ENCODE results near the gene RDH5. TPM values are rescaled to one million over a fixed set of nuclear protein-coding genes. Genes with fewer than 3 reads are reported as not detected.

RDH5 gene
- total RNA-seq, 2 donors from 2014 or later: 13.0 to 13.5 TPM

DNA sequence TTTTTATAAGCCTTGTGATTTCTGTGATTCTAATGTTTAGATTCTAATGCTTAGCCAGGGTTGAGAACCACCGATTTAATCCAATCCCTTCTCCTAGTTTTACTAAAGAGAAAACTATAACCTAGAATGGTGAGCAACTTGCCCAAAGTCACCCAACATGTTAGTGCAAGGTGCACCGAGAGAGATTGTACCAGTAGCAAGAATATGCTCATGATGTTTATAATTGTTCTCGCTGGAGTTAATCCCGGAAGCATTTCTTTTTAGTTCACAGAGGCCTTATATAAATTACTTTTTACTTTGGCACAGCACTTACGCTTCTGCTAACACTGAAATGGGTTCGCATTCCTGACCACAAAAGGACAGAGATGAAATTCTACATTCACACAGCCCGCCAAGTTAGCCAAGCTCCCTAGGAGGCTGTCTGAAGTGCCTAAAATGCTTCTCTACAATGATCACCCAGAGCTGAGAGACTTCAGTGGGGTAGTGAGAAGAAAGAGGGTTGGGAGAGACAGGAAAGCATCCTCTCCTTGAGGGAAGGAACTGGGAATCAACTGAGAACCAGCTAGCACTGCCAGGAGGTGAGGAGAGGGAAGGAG, 4.9 kb upstream of the RDH5 start:
- Mint-ChIP-seq H3K36me3 (ENCODE audit: low read depth) (peaks cover 12% of the 10 kb centered on the region), H3K4me3 (peak overlapping the region; percentile 94), H3K9me3 (no peaks in the 10 kb centered on the region), H3K27ac (peak overlapping the region; percentile 98), H3K27me3 (no peaks in the 10 kb centered on the region), H3K4me1 (peaks cover 23% of the 10 kb centered on the region)
- ATAC-seq (replicated peaks): no peak

DNA sequence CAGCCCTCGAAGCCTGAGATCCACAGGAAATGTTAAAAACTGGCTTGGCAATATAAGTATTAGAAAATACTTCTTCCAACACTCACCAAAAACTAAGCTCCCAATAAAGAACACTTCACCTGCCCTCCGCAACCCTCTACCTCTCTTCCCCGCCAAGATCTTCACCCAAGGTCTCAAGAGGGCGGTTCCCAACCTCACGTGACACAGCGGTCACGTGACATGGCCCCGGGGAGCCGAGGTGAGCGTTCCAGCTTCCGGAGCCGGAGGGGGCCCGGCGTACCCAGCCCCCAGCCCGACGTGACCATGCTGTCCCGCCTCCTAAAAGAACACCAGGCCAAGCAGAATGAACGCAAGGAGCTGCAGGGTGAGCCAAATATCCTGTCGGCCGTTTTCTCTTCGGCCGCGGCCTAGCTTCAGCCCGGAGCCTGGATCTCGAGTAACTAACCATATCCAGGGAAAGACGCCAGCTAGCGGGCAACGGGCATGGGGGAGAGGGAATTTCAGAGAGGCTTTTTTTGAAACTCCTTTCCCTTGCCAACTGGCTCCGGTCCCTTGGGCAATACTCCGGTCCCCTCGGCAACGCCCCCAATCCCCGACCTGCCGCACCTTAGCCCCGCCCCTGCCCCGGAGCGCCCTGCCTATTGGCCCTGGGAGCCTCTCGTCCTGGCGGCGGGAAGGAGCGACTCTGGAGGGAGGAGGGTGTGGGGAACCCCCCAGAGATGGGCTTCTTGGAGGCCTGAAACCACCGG, 4.2 kb upstream of the RDH5 start, which contains the start of gene BLOC1S1:
Gene BLOC1S1, plus strand, starts transcription at position 214 of the 749 bp plus-strand sequence. Its CDS starts 6 bp downstream, at position 220.
- Mint-ChIP-seq H3K27ac (peak within 1 kb of the TSS; percentile 98), H3K4me3 (peak within 1 kb of the TSS; percentile 94), H3K4me1 (peaks cover 23% of the 10 kb centered on the region), H3K9me3 (no peaks in the 10 kb centered on the region), H3K36me3 (ENCODE audit: low read depth) (peaks cover 12% of the 10 kb centered on the region), H3K27me3 (no peaks in the 10 kb centered on the region)
- peak; percentile 91 for ATAC-seq (replicated peaks)

DNA sequence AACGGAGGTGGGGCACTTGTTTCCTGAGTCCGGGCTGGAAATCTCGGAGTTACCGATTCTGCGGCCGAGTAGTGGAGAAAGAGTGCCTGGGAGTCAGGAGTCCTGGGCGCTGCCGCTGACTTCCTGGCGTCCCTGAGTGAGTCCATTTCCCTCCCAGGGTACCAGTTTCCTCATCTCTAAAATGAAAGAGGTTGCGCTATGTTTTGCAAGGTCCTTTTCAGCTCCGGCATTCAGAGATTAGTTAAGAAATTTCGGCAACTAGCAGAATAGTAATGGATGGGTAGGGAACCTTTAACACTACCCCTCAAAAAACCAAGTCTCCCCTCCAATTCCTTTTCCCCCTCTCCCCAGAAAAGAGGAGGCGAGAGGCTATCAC, 3.6 kb upstream of the RDH5 start:
- no peaks in the 10 kb centered on the region for H3K9me3 Mint-ChIP-seq
- peaks cover 23% of the 10 kb centered on the region for H3K4me1 Mint-ChIP-seq
- ATAC-seq (replicated peaks): no peak
- H3K36me3 Mint-ChIP-seq (ENCODE audit: low read depth): peaks cover 12% of the 10 kb centered on the region
- H3K27ac Mint-ChIP-seq: peak overlapping the region; percentile 98
- H3K27me3 Mint-ChIP-seq: no peaks in the 10 kb centered on the region
- H3K4me3 Mint-ChIP-seq: peak overlapping the region; percentile 94

DNA sequence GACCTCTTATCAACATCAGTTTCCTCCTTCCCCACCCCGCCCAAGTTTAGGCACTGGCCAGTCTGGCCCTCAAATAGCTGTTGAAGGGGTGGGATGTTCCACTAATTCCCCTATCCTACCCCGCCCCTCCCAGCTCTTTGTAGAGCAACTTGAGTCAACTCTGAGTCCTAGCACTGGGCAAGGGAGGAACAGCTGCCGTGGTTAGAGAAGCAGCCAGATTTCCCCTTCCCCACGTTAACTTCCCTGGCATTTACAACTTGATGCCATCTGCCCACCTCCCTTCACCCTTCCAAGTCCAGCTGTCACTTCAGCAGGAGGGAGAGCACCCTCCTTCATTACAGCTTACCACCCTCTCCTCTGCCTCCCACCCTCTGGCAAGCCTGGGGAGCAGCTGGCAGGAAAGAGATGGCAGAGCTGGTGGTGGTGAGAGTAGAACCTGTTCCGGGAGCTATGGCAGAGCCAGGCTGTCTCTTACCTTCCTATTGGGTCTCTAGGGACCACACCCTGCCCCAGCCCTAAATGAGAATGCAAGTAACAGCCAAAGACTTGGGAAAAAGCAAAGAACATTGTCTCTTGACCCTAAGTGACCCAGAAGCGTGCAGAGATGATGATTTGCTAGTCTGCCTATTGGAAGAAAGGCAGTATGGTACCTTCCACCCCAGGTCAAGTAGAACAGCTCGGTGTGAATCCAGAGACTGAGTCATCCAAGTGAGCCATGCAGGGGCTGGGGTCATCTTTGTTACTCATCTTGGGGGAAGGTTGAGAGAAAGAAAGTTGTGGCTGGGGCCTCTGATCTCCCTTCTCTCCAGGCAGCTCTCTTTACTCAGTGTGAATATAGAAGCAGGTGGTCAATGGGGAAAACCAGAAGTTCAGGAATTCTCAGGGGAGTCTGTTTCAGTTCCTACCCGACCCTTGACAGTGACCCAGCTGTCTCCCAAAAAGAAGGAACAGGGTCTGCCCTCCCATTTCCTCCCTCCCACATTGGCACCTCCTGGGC, 2.9 kb upstream of the RDH5 start:
- ATAC-seq (replicated peaks): peak; percentile 75
- no peaks in the 10 kb centered on the region for H3K27me3 Mint-ChIP-seq
- no peaks in the 10 kb centered on the region for H3K9me3 Mint-ChIP-seq
- peak overlapping the region; percentile 98 for H3K27ac Mint-ChIP-seq
- H3K4me1 Mint-ChIP-seq: peaks cover 23% of the 10 kb centered on the region
- peak overlapping the region; percentile 94 for H3K4me3 Mint-ChIP-seq
- peaks cover 12% of the 10 kb centered on the region for H3K36me3 Mint-ChIP-seq (ENCODE audit: low read depth)

DNA sequence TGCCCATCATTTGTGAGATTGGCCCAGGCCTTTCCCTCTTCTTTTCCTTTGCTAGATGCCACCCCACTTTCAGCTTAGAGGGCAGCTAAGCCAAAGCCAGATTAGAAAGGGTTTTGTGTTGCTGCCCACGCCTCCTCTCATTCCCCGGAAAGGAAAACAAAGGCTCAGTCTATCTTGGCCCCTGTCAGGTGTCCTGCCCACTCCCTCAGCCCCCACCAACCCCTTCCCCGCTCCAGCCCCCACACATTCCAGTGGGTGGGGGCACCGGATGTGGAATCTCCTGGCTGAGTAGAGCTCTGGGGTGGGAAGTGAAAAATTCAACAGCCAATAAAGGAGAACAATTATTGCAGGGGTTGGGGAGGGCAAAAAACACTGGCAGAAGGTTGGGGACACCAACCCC, 2.2 kb upstream of the RDH5 start:
- peaks cover 12% of the 10 kb centered on the region for H3K36me3 Mint-ChIP-seq (ENCODE audit: low read depth)
- H3K4me3 Mint-ChIP-seq: peak overlapping the region; percentile 94
- peak overlapping the region; percentile 98 for H3K27ac Mint-ChIP-seq
- no peaks in the 10 kb centered on the region for H3K27me3 Mint-ChIP-seq
- H3K4me1 Mint-ChIP-seq: peaks cover 23% of the 10 kb centered on the region
- ATAC-seq (replicated peaks): no peak
- no peaks in the 10 kb centered on the region for H3K9me3 Mint-ChIP-seq

DNA sequence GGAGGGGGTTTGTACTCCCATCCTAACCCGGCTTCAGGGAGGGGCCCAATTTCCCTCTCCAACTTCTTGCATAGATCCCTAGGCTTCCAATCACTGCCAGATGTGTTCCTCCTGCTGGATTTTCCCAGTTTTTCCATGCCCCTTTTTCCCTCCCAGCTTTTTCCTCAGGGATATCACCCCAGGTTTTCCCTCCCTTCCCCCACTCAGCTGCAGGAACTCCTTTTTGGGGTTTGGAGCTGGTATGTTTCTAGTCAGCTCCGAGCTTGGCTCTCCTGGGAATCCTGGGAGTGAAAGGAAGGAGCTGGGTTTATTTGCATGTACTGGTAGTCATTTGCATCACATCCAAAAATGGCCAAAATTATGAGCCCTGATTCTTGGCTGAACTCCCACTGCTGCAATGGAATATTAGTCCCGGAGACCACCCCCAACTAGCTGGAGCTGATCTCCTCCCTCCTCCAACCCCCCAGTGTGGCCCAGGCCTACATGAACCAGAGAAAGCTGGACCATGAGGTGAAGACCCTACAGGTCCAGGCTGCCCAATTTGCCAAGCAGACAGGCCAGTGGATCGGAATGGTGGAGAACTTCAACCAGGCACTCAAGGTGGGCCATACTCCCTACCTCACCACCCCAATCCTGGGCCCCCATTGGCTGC, 1.4 kb upstream of the RDH5 start:
- Mint-ChIP-seq H3K36me3 (ENCODE audit: low read depth) (peaks cover 18% of the 10 kb centered on the region), H3K4me3 (peak overlapping the region; percentile 94), H3K27ac (no peak overlapping the region), H3K9me3 (no peaks in the 10 kb centered on the region), H3K4me1 (peaks cover 23% of the 10 kb centered on the region), H3K27me3 (no peaks in the 10 kb centered on the region)
- no peak for ATAC-seq (replicated peaks)

DNA sequence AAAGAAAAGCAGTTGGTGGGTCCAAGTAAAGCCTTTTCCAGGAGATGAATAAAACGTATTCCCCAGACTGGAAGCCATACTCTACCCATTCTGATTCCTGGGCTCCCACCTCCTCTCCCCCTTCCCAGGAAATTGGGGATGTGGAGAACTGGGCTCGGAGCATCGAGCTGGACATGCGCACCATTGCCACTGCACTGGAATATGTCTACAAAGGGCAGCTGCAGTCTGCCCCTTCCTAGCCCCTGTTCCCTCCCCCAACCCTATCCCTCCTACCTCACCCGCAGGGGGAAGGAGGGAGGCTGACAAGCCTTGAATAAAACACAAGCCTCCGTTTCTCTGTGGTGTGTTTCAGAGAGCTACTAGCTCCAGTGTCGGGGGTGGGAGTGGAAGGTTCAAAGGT, 822 bp upstream of the RDH5 start:
- Mint-ChIP-seq H3K4me1 (peaks cover 23% of the 10 kb centered on the region), H3K27ac (no peak overlapping the region), H3K4me3 (no peak overlapping the region), H3K9me3 (no peaks in the 10 kb centered on the region), H3K27me3 (no peaks in the 10 kb centered on the region), H3K36me3 (ENCODE audit: low read depth) (peaks cover 23% of the 10 kb centered on the region)
- ATAC-seq (replicated peaks): no peak

DNA sequence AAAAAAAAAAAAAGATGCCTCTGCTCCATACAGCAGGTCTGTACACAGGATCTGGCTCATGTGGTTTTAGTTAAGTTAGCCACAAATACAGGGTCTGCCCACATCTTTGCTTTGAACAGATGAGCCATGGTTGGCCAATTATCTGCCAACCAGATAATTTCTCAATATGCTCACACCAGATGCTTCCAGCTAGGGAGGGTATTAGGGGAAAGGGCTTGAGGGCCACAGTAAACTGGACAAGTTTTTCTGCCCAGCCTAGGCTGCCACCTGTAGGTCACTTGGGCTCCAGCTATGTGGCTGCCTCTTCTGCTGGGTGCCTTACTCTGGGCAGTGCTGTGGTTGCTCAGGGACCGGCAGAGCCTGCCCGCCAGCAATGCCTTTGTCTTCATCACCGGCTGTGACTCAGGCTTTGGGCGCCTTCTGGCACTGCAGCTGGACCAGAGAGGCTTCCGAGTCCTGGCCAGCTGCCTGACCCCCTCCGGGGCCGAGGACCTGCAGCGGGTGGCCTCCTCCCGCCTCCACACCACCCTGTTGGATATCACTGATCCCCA, 776 bp downstream of the RDH5 start:
- Mint-ChIP-seq H3K4me3 (no peak overlapping the region), H3K27me3 (no peaks in the 10 kb centered on the region), H3K9me3 (no peaks in the 10 kb centered on the region), H3K36me3 (ENCODE audit: low read depth) (peaks cover 33% of the 10 kb centered on the region), H3K4me1 (peaks cover 23% of the 10 kb centered on the region), H3K27ac (no peak overlapping the region)
- ATAC-seq (replicated peaks): no peak

DNA sequence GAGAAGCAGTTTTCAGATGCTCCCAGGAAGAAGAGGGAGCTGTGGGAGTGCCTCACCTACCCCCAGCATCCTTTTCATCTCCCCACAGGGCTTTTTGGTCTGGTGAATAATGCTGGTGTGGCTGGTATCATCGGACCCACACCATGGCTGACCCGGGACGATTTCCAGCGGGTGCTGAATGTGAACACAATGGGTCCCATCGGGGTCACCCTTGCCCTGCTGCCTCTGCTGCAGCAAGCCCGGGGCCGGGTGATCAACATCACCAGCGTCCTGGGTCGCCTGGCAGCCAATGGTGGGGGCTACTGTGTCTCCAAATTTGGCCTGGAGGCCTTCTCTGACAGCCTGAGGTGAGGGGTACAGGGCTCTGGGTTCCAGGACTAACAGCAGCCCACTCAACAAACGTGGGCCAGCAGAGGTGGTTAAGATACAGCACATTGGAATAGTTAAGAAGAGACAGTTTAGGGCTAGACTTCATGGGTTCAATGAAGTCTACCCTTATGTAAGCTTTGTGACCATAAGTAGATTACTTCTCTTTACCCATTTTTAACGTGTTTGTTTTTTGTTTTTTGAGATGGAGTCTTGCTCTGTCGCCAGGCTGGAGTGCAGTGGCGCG, 1.5 kb downstream of the RDH5 start:
- no peaks in the 10 kb centered on the region for H3K27me3 Mint-ChIP-seq
- no peak for ATAC-seq (replicated peaks)
- no peaks in the 10 kb centered on the region for H3K9me3 Mint-ChIP-seq
- peaks cover 34% of the 10 kb centered on the region for H3K36me3 Mint-ChIP-seq (ENCODE audit: low read depth)
- peaks cover 25% of the 10 kb centered on the region for H3K4me1 Mint-ChIP-seq
- H3K4me3 Mint-ChIP-seq: no peak overlapping the region
- no peak overlapping the region for H3K27ac Mint-ChIP-seq

DNA sequence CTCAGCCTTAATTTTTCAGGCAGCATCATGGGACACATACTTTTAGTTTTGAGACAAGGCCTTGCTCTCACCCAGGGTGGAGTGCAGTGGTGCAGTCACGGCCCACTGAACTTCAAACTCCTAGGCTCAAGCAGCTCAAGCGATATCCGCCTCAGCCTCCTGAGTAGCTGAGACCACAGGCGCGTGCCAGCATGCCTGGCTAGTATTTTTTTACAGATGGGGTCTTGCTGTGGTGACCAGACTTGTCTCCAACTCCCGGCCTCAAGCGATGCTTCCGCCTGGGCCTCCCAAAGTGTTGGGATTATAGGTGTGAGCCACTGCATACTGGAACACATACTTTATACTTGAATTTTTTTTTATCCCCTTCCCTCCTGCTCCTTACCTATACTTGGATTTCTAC, 2.8 kb downstream of the RDH5 start:
- ATAC-seq (replicated peaks): no peak
- H3K4me3 Mint-ChIP-seq: no peak overlapping the region
- peaks cover 46% of the 10 kb centered on the region for H3K36me3 Mint-ChIP-seq (ENCODE audit: low read depth)
- no peak overlapping the region for H3K27ac Mint-ChIP-seq
- H3K9me3 Mint-ChIP-seq: no peaks in the 10 kb centered on the region
- H3K4me1 Mint-ChIP-seq: peaks cover 27% of the 10 kb centered on the region
- H3K27me3 Mint-ChIP-seq: no peaks in the 10 kb centered on the region

DNA sequence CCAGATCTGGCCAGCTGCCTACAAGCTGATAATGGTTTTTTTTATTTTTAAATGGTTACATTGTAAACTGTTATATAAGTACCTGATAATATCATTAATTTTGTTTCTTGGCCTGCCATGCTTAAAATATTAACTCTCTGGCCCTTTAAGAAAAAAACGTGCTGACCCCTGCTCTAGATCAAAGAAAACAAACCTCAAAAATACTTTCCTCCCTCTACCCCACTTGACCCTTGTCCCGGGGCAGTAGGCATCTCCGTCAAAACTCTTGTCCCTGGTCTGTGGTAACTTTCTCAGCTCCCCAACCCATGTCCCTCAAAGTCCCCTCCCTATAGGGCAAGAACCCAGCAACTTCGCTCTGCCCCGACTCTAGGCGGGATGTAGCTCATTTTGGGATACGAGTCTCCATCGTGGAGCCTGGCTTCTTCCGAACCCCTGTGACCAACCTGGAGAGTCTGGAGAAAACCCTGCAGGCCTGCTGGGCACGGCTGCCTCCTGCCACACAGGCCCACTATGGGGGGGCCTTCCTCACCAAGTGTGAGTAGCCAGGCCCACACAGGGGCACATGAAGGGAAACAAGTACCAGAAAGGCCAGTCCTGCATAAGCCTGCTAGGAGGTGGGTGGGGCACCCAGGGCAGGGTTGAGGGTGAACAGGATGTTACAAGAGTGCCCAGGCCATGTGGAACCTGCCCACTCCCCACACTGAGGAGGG, 3.5 kb downstream of the RDH5 start:
- Mint-ChIP-seq H3K36me3 (ENCODE audit: low read depth) (peaks cover 46% of the 10 kb centered on the region), H3K27me3 (no peaks in the 10 kb centered on the region), H3K9me3 (no peaks in the 10 kb centered on the region), H3K4me3 (no peak overlapping the region), H3K4me1 (peaks cover 20% of the 10 kb centered on the region), H3K27ac (no peak overlapping the region)
- ATAC-seq (replicated peaks): no peak

DNA sequence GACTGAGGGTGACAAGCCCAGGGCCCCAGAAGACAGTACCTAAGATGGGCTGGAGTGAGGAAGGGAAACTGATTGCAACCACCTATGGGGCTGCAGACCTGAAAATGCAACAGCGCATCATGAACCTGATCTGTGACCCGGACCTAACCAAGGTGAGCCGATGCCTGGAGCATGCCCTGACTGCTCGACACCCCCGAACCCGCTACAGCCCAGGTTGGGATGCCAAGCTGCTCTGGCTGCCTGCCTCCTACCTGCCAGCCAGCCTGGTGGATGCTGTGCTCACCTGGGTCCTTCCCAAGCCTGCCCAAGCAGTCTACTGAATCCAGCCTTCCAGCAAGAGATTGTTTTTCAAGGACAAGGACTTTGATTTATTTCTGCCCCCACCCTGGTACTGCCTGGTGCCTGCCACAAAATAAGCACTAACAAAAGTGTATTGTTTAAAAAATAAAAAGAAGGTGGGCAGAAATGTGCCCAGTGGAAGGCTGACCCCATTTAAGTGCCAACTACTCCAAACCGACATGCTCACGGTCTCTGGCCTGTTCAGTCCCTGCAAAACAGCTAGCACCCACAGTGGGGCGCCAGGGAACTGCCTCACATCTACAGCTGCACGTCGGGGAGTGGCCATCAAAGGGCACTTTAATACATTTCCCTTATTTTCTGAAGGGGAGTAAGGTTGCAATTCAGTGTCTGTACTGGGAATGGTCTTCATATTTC, 4.2 kb downstream of the RDH5 start:
- peaks cover 47% of the 10 kb centered on the region for H3K36me3 Mint-ChIP-seq (ENCODE audit: low read depth)
- H3K4me3 Mint-ChIP-seq: no peak overlapping the region
- H3K27me3 Mint-ChIP-seq: no peaks in the 10 kb centered on the region
- H3K27ac Mint-ChIP-seq: no peak overlapping the region
- no peak for ATAC-seq (replicated peaks)
- no peaks in the 10 kb centered on the region for H3K9me3 Mint-ChIP-seq
- peaks cover 19% of the 10 kb centered on the region for H3K4me1 Mint-ChIP-seq

DNA sequence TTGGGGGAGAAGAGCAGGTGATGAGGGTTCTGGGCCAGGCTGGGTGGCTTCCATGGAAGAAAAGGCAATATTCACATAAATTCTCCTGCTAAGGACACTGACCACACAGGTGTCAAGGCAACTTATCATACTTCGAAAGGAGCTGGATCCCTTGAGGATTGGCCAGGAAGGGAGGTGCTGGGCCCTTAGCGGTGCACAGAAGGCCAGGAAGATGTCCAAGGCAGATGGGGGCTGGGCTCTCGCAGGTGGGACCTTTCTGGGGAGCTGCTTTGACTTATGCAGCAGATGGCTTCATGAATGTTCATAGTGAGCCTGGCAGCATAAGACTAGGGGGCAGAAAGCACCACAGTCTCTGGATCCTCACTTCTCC, 4.7 kb downstream of the RDH5 start:
- Mint-ChIP-seq H3K27ac (no peak overlapping the region), H3K36me3 (ENCODE audit: low read depth) (peaks cover 53% of the 10 kb centered on the region), H3K4me1 (peaks cover 20% of the 10 kb centered on the region), H3K9me3 (no peaks in the 10 kb centered on the region), H3K27me3 (no peaks in the 10 kb centered on the region), H3K4me3 (no peak overlapping the region)
- ATAC-seq (replicated peaks): no peak
